DOHH2 (cell line): ENCODE results near the gene GNAT3.

ENCODE experiments used
- CTCF ChIP-seq: fragments of 200-600 bp; sonication (generic); IDR thresholded peaks from one replicate; pipeline ENCODE4 v1.5.1; 2014; ENCODE audit warnings: antibody characterized with exemption, mild to moderate bottlenecking, low read depth, low read length; ENCODE audit not compliant: poor library complexity, severe bottlenecking
- EZH2phosphoT487 ChIP-seq: fragments of 200-600 bp; sonication (generic); IDR thresholded peaks from 2 replicates; pipeline ENCODE4 v1.6.1; 2017; ENCODE audit warnings: borderline replicate concordance, mild to moderate bottlenecking, antibody characterized with exemption, low read length, moderate library complexity, mixed read lengths

- TF ChIP-seq CTCF (peak; percentile 40), EZH2phosphoT487 (no peak)
Observed at GRCh38 chr7:80453699-80454340, 58.0 kb downstream of the GNAT3 start.
